HFF-Myc (cell line): Measurements from ENCODE around the gene USP28.

Experiments used
- DNase-seq: peaks from one replicate; pipeline ENCODE4 v3.0.0-alpha.2; 2011; ENCODE audit warnings: low read depth; ENCODE audit errors: extremely low read depth
- H3K4me3 ChIP-seq: replicated peaks from 2 replicates; pipeline ENCODE4 v1.5.1; 2011; ENCODE audit warnings: low read depth, mild to moderate bottlenecking, control low read depth, low read length
- TF ChIP-seq, protein P1 (sequence below): IDR thresholded peaks from 2 replicates; pipeline ENCODE4 v1.5.1; 2012; ENCODE audit warnings: mild to moderate bottlenecking, low read depth, low read length, control low read depth; ENCODE audit errors: missing control alignments

Gene USP28

DNA sequence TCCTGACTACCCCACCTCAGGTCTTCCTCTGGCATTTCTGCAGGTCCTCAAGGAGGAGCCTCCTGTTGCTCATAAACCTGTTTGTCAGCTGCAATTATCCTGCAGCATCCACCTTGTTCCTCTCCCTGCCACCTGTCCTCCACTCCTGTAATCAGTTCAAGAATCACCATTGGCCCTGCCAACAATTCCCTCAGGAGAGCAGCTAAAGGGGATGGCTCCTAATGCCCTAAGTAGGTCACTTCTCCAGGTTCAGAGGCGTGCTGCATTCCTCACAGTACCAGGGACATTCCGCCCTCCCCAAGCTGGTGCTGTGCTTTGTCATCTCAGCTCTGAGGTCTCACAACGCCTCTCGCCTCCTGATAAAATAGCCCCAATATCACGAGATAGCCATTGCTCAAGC lies 93.7 kb downstream of the USP28 start:
- H3K4me3 ChIP-seq: no peak overlapping the region
- TF ChIP-seq, protein P1, sequence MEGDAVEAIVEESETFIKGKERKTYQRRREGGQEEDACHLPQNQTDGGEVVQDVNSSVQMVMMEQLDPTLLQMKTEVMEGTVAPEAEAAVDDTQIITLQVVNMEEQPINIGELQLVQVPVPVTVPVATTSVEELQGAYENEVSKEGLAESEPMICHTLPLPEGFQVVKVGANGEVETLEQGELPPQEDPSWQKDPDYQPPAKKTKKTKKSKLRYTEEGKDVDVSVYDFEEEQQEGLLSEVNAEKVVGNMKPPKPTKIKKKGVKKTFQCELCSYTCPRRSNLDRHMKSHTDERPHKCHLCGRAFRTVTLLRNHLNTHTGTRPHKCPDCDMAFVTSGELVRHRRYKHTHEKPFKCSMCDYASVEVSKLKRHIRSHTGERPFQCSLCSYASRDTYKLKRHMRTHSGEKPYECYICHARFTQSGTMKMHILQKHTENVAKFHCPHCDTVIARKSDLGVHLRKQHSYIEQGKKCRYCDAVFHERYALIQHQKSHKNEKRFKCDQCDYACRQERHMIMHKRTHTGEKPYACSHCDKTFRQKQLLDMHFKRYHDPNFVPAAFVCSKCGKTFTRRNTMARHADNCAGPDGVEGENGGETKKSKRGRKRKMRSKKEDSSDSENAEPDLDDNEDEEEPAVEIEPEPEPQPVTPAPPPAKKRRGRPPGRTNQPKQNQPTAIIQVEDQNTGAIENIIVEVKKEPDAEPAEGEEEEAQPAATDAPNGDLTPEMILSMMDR: no peak
- no peak for DNase-seq

GRCh38 chr11:113779496-113779895 lies 95.9 kb downstream of the USP28 start, which contains the start of gene CLDN25:
Gene CLDN25, plus strand, starts transcription at chr11:113779796. Its CDS starts 0 bp downstream, at chr11:113779796.
- H3K4me3 ChIP-seq: no peak within 1 kb of the TSS
- no peak for DNase-seq
- TF ChIP-seq, protein P1: no peak

DNA sequence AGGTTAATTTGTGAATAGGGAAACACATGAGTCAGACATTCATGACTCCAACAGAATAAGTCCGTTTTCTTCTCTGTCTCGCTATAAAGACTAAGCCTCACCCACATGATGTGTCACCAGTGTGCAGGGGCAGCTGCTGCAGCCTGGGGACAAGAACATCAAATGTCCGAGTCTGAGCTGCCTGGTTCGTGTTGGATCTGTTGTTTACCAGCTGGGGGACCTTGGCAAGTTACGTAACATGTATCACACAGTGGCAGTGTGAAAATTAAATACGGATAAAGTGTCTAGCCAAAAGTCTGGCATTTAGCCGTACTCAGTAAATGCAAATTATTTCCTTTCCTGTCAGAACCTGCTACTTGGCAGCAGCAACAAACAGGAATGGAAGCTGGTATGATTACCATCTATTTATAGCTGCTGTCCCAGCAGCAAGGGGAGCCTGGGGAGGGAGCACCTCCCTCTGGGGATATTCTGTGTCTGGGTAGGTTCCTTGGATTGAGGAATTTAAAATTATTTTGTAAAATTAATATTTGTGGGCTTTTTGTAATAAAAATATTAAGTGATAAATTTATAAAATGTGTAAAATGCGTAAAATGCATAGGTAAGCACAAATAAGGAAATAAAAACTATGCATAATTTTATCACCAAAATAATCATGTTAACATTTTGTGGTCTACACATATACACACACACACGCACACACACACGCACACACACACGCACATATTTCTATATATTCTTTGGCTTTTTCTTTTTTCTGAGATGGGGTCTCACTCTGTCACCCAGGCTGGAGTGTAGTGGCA lies 97.1 kb downstream of the USP28 start:
- TF ChIP-seq, protein P1: no peak
- no peak overlapping the region for H3K4me3 ChIP-seq
- DNase-seq: no peak

- no peak for DNase-seq
- H3K4me3 ChIP-seq: peak overlapping the region; percentile 96
- TF ChIP-seq, protein P1: no peak
Measured at GRCh38 chr11:113774174-113774503, 101.2 kb downstream of the USP28 start.

DNA sequence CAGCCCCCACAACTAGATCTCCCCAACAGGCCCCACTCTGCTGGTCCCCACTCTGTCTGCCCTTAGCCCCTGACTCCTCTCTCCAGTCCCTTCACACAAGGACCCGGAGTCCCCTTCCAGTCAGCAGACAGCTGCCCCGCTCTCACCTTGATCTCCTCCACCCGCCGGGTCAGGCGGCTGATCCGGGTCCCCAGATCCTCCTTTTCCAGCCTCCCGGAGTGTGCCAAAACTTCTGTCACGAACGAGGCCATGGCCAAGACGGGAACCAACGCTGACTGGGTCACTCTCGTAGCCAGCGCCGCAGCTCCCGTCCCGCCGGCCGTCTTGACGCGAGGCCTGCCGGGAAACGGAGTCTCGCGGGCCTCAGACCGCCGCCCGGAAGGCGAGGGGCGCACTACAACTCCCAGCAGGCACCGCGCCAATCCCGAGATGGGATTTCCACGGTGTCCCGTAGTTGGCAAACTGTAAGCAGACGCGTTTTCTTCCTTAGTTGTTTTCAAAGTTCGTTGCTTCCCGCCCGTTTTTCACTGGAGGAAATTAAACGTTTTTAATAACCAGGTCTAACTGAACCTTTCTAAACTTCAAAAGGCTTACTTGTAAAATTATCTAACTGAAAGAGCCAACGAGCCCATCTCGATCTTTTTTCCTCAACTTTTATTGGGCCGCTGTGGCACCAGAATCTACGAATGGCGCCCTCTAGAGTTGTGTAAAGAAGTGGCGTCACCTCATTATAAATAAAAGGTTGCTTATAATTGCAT lies 101.8 kb downstream of the USP28 start, which contains the start of gene ZW10:
TSS of gene ZW10 (minus strand) at position 277 of the 758 bp plus-strand sequence. CDS start at position 251, 26 bp downstream.
- peak within 1 kb of the TSS; percentile 96 for H3K4me3 ChIP-seq
- TF ChIP-seq, protein P1: peak; percentile 78
- peak; percentile 91 for DNase-seq

GRCh38 chr11:113773092-113773415 lies 102.3 kb downstream of the USP28 start:
- DNase-seq: no peak
- H3K4me3 ChIP-seq: peak overlapping the region; percentile 96
- TF ChIP-seq, protein P1: no peak
